Calu3 (cell line): ENCODE measurements around the gene OR1L6. TPM values are rescaled to one million over a fixed set of nuclear protein-coding genes. Genes with fewer than 3 reads are reported as not detected.

Source experiments
- Bru-seq: library from RNA; stranded (reverse); fragments of 400-500 nt; gene quantifications from one replicate; lab custom pipeline; 2021; lab: Mats Ljungman, UMichigan
- BruChase-seq, 2 experiments: library from RNA; stranded (reverse); fragments of 400-500 nt; gene quantifications; one replicate each; lab custom pipeline; 2021; lab: Mats Ljungman, UMichigan
- BruUV-seq: library from RNA; stranded (reverse); fragments of 400-500 nt; replicated peaks from 2 replicates; lab custom pipeline; 2021; lab: Mats Ljungman, UMichigan
- CTCF ChIA-PET: fragments of 300-600 bp; sonication (Branson Sonifier 250); formaldehyde crosslinking; loops from one replicate; lab custom pipeline; 2022; ENCODE audit warnings: antibody characterized with exemption; lab: Charles Lee
- DNase-seq: peaks from one replicate; pipeline ENCODE4 v3.0.0; 2022
- H3K27ac Mint-ChIP-seq: one replicate; pipeline ENCODE4 v1.8.0; 2022; ENCODE audit warnings: mixed read lengths; ENCODE audit not compliant: unreplicated experiment
- H3K27me3 Mint-ChIP-seq: one replicate; pipeline ENCODE4 v1.8.0; 2022; ENCODE audit warnings: mixed read lengths; ENCODE audit not compliant: unreplicated experiment
- H3K36me3 Mint-ChIP-seq: one replicate; pipeline ENCODE4 v1.8.0; 2022; ENCODE audit warnings: mild to moderate bottlenecking, moderate library complexity, mixed read lengths; ENCODE audit not compliant: insufficient read depth, unreplicated experiment
- H3K4me1 Mint-ChIP-seq: one replicate; pipeline ENCODE4 v1.8.0; 2022; ENCODE audit warnings: mild to moderate bottlenecking, low read depth, mixed read lengths; ENCODE audit not compliant: unreplicated experiment
- H3K4me3 Mint-ChIP-seq: one replicate; pipeline ENCODE4 v1.8.0; 2022; ENCODE audit warnings: mild to moderate bottlenecking, low read depth, moderate library complexity, mixed read lengths; ENCODE audit not compliant: unreplicated experiment
- H3K9me3 Mint-ChIP-seq: one replicate; pipeline ENCODE4 v1.8.0; 2022; ENCODE audit warnings: low read depth, mixed read lengths; ENCODE audit not compliant: unreplicated experiment
- CTCF ChIP-seq: fragments of 200-600 bp; IDR thresholded peaks from one replicate; pipeline ENCODE4 v1.8.0; 2022; ENCODE audit warnings: antibody characterized with exemption; ENCODE audit not compliant: unreplicated experiment
- intact Hi-C: fragments of 100-400 bp; cut with micrococcal nuclease; formaldehyde crosslinking; loops from one replicate; pipeline ENCODE4 v1.10.0; 2022; ENCODE audit not compliant: unreplicated experiment
- long read RNA-seq: library from polyadenylated mRNA; stranded (forward); transcript quantifications from one replicate; pipeline ENCODE4 v2.0.0, GENCODE V29; 2022
- total RNA-seq: library from RNA; stranded (reverse); gene quantifications from 2 replicates; pipeline ENCODE4 v1.2.3, GENCODE V29; 2022

Gene OR1L6
- not detected in 2 replicates for total RNA-seq
- not detected for Bru-seq, nascent RNA
- not detected for BruChase-seq, experiment 1, labeled RNA remaining after a 6-hour chase
- BruChase-seq, experiment 2, labeled RNA remaining after a 2-hour chase = not detected
- long read RNA-seq = 0 reads

DNA sequence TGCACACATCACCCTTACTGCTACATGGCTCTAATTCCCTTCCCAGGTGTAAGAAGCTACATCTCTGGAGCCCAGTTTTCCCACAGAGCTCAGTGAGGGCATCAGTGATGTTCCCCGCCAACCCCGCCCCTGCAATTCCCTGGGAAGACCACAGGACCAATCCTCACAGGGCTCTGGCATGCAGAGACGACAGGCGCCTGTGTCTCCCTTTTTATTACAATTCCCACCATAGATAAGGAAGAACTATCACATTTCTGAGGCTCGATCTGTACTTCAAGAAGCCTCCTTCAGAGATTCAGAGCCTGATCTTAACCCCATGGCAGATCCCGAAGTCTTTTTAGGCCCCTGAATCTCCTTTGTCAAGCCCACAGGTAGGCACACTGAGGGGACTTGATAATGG is at the start of gene OR1L6:
OR1L6 (plus strand) TSS at position 301 of the 400 bp plus-strand sequence. CDS start 7,545 bp downstream, outside the sequence.
- DNase-seq = no peak
- H3K27me3 Mint-ChIP-seq = peaks cover 28% of the 10 kb centered on the region
- no peak for TF ChIP-seq CTCF
- no peaks in the 10 kb centered on the region for H3K36me3 Mint-ChIP-seq
- H3K9me3 Mint-ChIP-seq = no peaks in the 10 kb centered on the region
- no peaks in the 10 kb centered on the region for H3K4me1 Mint-ChIP-seq
- no peak within 1 kb of the TSS for H3K4me3 Mint-ChIP-seq
- intact Hi-C loops = no loop called here
- CTCF ChIA-PET = no interaction called here
- no peak within 1 kb of the TSS for H3K27ac Mint-ChIP-seq
- no TSS peak for BruUV-seq

DNA sequence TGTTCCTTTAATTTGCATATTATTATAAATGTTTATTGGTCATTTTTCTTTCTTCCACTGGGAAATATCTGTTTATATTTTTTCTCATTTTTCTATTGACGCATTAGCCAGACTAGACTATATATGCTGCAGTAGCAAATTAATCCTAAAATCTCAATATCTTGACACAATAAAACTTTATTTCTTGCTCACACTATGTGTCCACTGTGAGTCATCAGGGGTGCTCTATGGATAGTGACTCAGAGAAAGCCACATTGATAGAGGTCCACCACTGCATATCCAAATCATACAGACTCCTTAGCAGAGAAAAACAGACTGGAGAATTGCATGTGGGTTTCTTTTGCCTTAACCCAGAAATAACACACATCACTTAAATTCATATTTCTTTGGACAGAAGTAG is 46.4 kb upstream of the OR1L6 start:
- Mint-ChIP-seq H3K9me3 (peaks cover 5% of the 10 kb centered on the region), H3K27ac (no peak overlapping the region), H3K36me3 (no peaks in the 10 kb centered on the region), H3K4me1 (no peaks in the 10 kb centered on the region), H3K4me3 (no peak overlapping the region), H3K27me3 (no peaks in the 10 kb centered on the region)
- intact Hi-C loops = no loop called here
- CTCF ChIA-PET = no interaction called here
- TF ChIP-seq CTCF = no peak
- DNase-seq = no peak
- BruUV-seq = no TSS peak

DNA sequence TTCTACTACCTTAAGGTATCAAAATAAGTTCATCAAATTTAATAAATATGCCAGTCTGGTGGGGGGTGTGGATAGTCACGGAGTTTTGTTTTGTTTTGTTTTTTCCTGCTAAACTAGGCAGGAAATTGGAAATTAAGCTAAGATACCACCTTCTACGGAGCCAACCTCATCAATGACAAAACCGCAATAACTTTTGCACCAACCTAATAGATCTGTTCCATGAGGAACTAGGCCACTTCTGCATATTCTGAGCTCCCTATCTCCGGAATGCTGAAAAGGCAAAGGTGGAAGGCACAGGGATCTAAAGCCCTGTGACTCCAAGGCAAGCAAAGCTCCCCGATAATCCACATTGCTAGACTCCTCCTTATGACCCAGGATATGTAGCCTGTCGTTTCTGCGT is 24.1 kb upstream of the OR1L6 start:
- Mint-ChIP-seq H3K27ac (no peak overlapping the region), H3K4me3 (no peak overlapping the region), H3K27me3 (peaks cover 8% of the 10 kb centered on the region), H3K36me3 (no peaks in the 10 kb centered on the region), H3K9me3 (peaks cover 3% of the 10 kb centered on the region), H3K4me1 (no peaks in the 10 kb centered on the region)
- CTCF ChIA-PET = no interaction called here
- no peak for DNase-seq
- no peak for TF ChIP-seq CTCF
- intact Hi-C loops = no loop called here
- no TSS peak for BruUV-seq

GRCh38 chr9:122719218-122719617 is 22.9 kb upstream of the OR1L6 start:
- Mint-ChIP-seq H3K27me3 (no peaks in the 10 kb centered on the region), H3K36me3 (no peaks in the 10 kb centered on the region), H3K4me1 (no peaks in the 10 kb centered on the region), H3K27ac (no peak overlapping the region), H3K4me3 (no peak overlapping the region), H3K9me3 (peaks cover 3% of the 10 kb centered on the region)
- CTCF ChIA-PET = no interaction called here
- no peak for DNase-seq
- no peak for TF ChIP-seq CTCF
- intact Hi-C loops = no loop called here
- no TSS peak for BruUV-seq
